HUES64 (cell line): ENCODE results near the gene PIK3CD.
"Not testable (repeated sequence)": the region's sequence is repeated elsewhere in the genome, so short reads cannot be mapped to it uniquely, and the experiment has no call there.

Experiments
- H3K27ac ChIP-seq: 2 replicates; pipeline ENCODE4 v1.7.0; 2013; ENCODE audit warnings: low read depth, low read length, inconsistent platforms
- H3K27me3 ChIP-seq: 2 replicates; pipeline ENCODE4 v1.6.1; 2013; ENCODE audit warnings: mild to moderate bottlenecking, low read length; ENCODE audit not compliant: insufficient read depth
- H3K36me3 ChIP-seq: 2 replicates; pipeline ENCODE4 v1.6.1; 2013; ENCODE audit warnings: mild to moderate bottlenecking, low read length; ENCODE audit not compliant: insufficient read depth
- H3K4me1 ChIP-seq: 2 replicates; pipeline ENCODE4 v1.6.1; 2013; ENCODE audit warnings: mild to moderate bottlenecking, low read length, moderate library complexity; ENCODE audit not compliant: insufficient read depth
- H3K4me3 ChIP-seq: 2 replicates; pipeline ENCODE4 v1.5.1; 2013; ENCODE audit warnings: mild to moderate bottlenecking, low read length, moderate library complexity
- H3K9ac ChIP-seq: 2 replicates; pipeline ENCODE4 v1.6.1; 2013; ENCODE audit warnings: mild to moderate bottlenecking, low read depth, low read length
- H3K9me3 ChIP-seq: 2 replicates; pipeline ENCODE4 v1.6.1; 2013; ENCODE audit warnings: low read depth, low read length; ENCODE audit not compliant: insufficient read depth
- WGBS: fragments of 150-250, 120-280 bp; methylation state at CpG from one replicate; pipeline ENCODE4 v1.1.7; 2013; ENCODE audit warnings: missing lambda C conversion rate; 5-methylcytosine and 5-hydroxymethylcytosine counted together

PIK3CD gene

GRCh38 chr1:9657521-9658032 lies 6.0 kb downstream of the PIK3CD start:
- 65% methylated on average over 2 of the region's 2 CpGs for WGBS
- Histone ChIP-seq H3K4me3 (no peak overlapping the region), H3K36me3 (no peaks in the 10 kb centered on the region), H3K9ac (no peak overlapping the region), H3K27ac (no peak overlapping the region), H3K27me3 (peaks cover 20% of the 10 kb centered on the region), H3K4me1 (peaks cover 5% of the 10 kb centered on the region; the same call in 1 of the 2 replicates), H3K9me3 (no peaks in the 10 kb centered on the region)

- no peak overlapping the region for H3K27ac ChIP-seq
Observed at GRCh38 chr1:9658199-9658598, 6.7 kb downstream of the PIK3CD start.

GRCh38 chr1:9659328-9659727 lies 7.8 kb downstream of the PIK3CD start:
- no peak overlapping the region for H3K9ac ChIP-seq
- peaks cover 5% of the 10 kb centered on the region; the same call in 1 of the 2 replicates for H3K4me1 ChIP-seq
- no peak overlapping the region for H3K27ac ChIP-seq
- H3K4me3 ChIP-seq = no peak overlapping the region
- 96% methylated on average over 4 of the region's 5 CpGs for WGBS
- no peaks in the 10 kb centered on the region for H3K9me3 ChIP-seq
- no peaks in the 10 kb centered on the region for H3K36me3 ChIP-seq
- peaks cover 2% of the 10 kb centered on the region for H3K27me3 ChIP-seq

More at GRCh38 chr1:9658199-9658598, 6.7 kb downstream of the PIK3CD start:
- no peak overlapping the region for H3K9ac ChIP-seq
- H3K27me3 ChIP-seq = peaks cover 14% of the 10 kb centered on the region
- no peaks in the 10 kb centered on the region for H3K36me3 ChIP-seq
- H3K4me1 ChIP-seq = peaks cover 5% of the 10 kb centered on the region; the same call in 1 of the 2 replicates
- no peaks in the 10 kb centered on the region for H3K9me3 ChIP-seq
- 97% methylated on average over 4 of the region's 4 CpGs for WGBS
- H3K4me3 ChIP-seq = no peak overlapping the region

GRCh38 chr1:9663257-9663656 lies 11.7 kb downstream of the PIK3CD start:
- Histone ChIP-seq H3K36me3 (no peaks in the 10 kb centered on the region), H3K9me3 (no peaks in the 10 kb centered on the region), H3K4me3 (no peak overlapping the region), H3K27me3 (no peaks in the 10 kb centered on the region), H3K27ac (no peak overlapping the region), H3K9ac (no peak overlapping the region), H3K4me1 (no peaks in the 10 kb centered on the region)
- WGBS = 94% methylated on average over 5 of the region's 6 CpGs

- Histone ChIP-seq H3K4me3 (no peak overlapping the region), H3K36me3 (no peaks in the 10 kb centered on the region)
- WGBS = 96% methylated on average over 9 of the region's 9 CpGs
Observed at GRCh38 chr1:9665193-9665592, 13.7 kb downstream of the PIK3CD start.

GRCh38 chr1:9668080-9668479 lies 16.5 kb downstream of the PIK3CD start:
- Histone ChIP-seq H3K9ac (no peak overlapping the region), H3K4me3 (no peak overlapping the region), H3K36me3 (no peaks in the 10 kb centered on the region), H3K27ac (no peak overlapping the region), H3K27me3 (no peaks in the 10 kb centered on the region), H3K9me3 (no peaks in the 10 kb centered on the region), H3K4me1 (no peaks in the 10 kb centered on the region)
- WGBS = 90% methylated on average over 2 of the region's 2 CpGs

More at GRCh38 chr1:9665193-9665592, 13.7 kb downstream of the PIK3CD start:
- Histone ChIP-seq H3K9me3 (no peaks in the 10 kb centered on the region), H3K9ac (no peak overlapping the region), H3K4me1 (no peaks in the 10 kb centered on the region), H3K27ac (no peak overlapping the region), H3K27me3 (no peaks in the 10 kb centered on the region)

GRCh38 chr1:9670085-9670484 lies 18.6 kb downstream of the PIK3CD start:
- Histone ChIP-seq H3K27me3 (no peaks in the 10 kb centered on the region), H3K9ac (no peak overlapping the region), H3K4me1 (no peaks in the 10 kb centered on the region), H3K9me3 (no peaks in the 10 kb centered on the region), H3K27ac (no peak overlapping the region), H3K4me3 (no peak overlapping the region), H3K36me3 (no peaks in the 10 kb centered on the region)
- WGBS = 92% methylated on average over 2 of the region's 2 CpGs

- H3K9ac ChIP-seq = no peak overlapping the region
Observed at GRCh38 chr1:9671377-9672140, 20.0 kb downstream of the PIK3CD start.

GRCh38 chr1:9672444-9672843 lies 20.9 kb downstream of the PIK3CD start:
- H3K9me3 ChIP-seq = no peaks in the 10 kb centered on the region
- H3K36me3 ChIP-seq = no peaks in the 10 kb centered on the region
- no peak overlapping the region for H3K9ac ChIP-seq
- WGBS = 95% methylated on average over 5 of the region's 5 CpGs
- H3K4me1 ChIP-seq = no peaks in the 10 kb centered on the region
- H3K27ac ChIP-seq = no peak overlapping the region
- no peaks in the 10 kb centered on the region for H3K27me3 ChIP-seq
- no peak overlapping the region for H3K4me3 ChIP-seq

More at GRCh38 chr1:9671377-9672140, 20.0 kb downstream of the PIK3CD start:
- WGBS = 92% methylated on average over 8 of the region's 8 CpGs
- H3K27ac ChIP-seq = no peak overlapping the region
- H3K27me3 ChIP-seq = no peaks in the 10 kb centered on the region
- H3K4me3 ChIP-seq = no peak overlapping the region
- no peaks in the 10 kb centered on the region for H3K36me3 ChIP-seq
- no peaks in the 10 kb centered on the region for H3K4me1 ChIP-seq
- no peaks in the 10 kb centered on the region for H3K9me3 ChIP-seq

GRCh38 chr1:9675393-9675792 lies 23.9 kb downstream of the PIK3CD start:
- 60% methylated on average over 2 of the region's 3 CpGs for WGBS
- Histone ChIP-seq H3K27ac (no peak overlapping the region), H3K9ac (no peak overlapping the region), H3K27me3 (no peaks in the 10 kb centered on the region), H3K4me1 (no peaks in the 10 kb centered on the region), H3K9me3 (no peaks in the 10 kb centered on the region), H3K4me3 (no peak overlapping the region), H3K36me3 (no peaks in the 10 kb centered on the region)

- H3K27ac ChIP-seq, H3K4me3 ChIP-seq, H3K9ac ChIP-seq, H3K36me3 ChIP-seq, H3K4me1 ChIP-seq, H3K27me3 ChIP-seq, H3K9me3 ChIP-seq: not testable (repeated sequence)
- WGBS = 95% methylated on average over 7 of the region's 7 CpGs
Observed at GRCh38 chr1:9676128-9676527, 24.6 kb downstream of the PIK3CD start.
